CD8-positive, alpha-beta memory T cell (primary cell): ENCODE measurements around the gene TSPAN3. TPM values are rescaled to one million over a fixed set of nuclear protein-coding genes. Genes with fewer than 3 reads are reported as not detected.
A peak's percentile ranks its signal among the peaks of the same experiment; 100 is the strongest.

Experiments used
- CTCF ChIA-PET: fragments of 350-600 bp; sonication (Branson Sonifier 250); formaldehyde crosslinking; loops from one replicate; lab custom pipeline; 2021; ENCODE audit warnings: antibody characterized with exemption; lab: Charles Lee
- POLR2A ChIA-PET: fragments of 350-600 bp; sonication (Branson Sonifier 250); formaldehyde crosslinking; loops from one replicate; lab custom pipeline; 2021; ENCODE audit warnings: antibody characterized with exemption; lab: Charles Lee
- DNase-seq, 5 donors: peaks; one replicate each; pipeline versions ENCODE4 v3.0.0 to v3.0.0-alpha.2; 2020 to 2022; ENCODE audit warnings: mixed read lengths in 1 of 5
- H3K27ac ChIP-seq: one replicate; pipeline ENCODE4 v1.7.0; 2013; ENCODE audit warnings: low read depth, mild to moderate bottlenecking, low read length, moderate library complexity
- H3K27me3 ChIP-seq: 2 replicates; pipeline ENCODE4 v1.7.0; 2013; ENCODE audit warnings: low read length, mild to moderate bottlenecking; ENCODE audit not compliant: insufficient read depth, poor library complexity, severe bottlenecking
- H3K36me3 ChIP-seq: 2 replicates; pipeline ENCODE4 v1.7.0; 2013; ENCODE audit warnings: mild to moderate bottlenecking, low read length, moderate library complexity; ENCODE audit not compliant: insufficient read depth
- H3K4me1 ChIP-seq: 2 replicates; pipeline ENCODE4 v1.7.0; 2013; ENCODE audit warnings: mild to moderate bottlenecking, low read length, moderate library complexity; ENCODE audit not compliant: insufficient read depth
- H3K4me3 ChIP-seq: 2 replicates; pipeline ENCODE4 v1.7.0; 2013; ENCODE audit warnings: mild to moderate bottlenecking, low read length
- H3K9me3 ChIP-seq: 2 replicates; pipeline ENCODE4 v1.7.0; 2013; ENCODE audit warnings: mild to moderate bottlenecking, low read length
- H3K27ac Mint-ChIP-seq, 8 donors: one replicate each; pipeline ENCODE4 v1.8.0; 2020 to 2021; ENCODE audit warnings: mixed read lengths in 8 of 8, mild to moderate bottlenecking in 6 of 8, inconsistent platforms in 3 of 8, moderate library complexity in 3 of 8
- H3K27me3 Mint-ChIP-seq, 2 donors: one replicate each; pipeline ENCODE4 v1.8.0; 2020 to 2021; ENCODE audit warnings: mixed read lengths in 2 of 2, mild to moderate bottlenecking in 1 of 2, moderate library complexity in 1 of 2
- H3K36me3 Mint-ChIP-seq, 3 donors: one replicate each; pipeline ENCODE4 v1.8.0; 2020 to 2021; ENCODE audit warnings: mixed read lengths in 3 of 3, inconsistent platforms in 1 of 3, mild to moderate bottlenecking in 1 of 3
- H3K4me1 Mint-ChIP-seq, 3 donors: one replicate each; pipeline ENCODE4 v1.8.0; 2020 to 2021; ENCODE audit warnings: mixed read lengths in 3 of 3, inconsistent platforms in 1 of 3, mild to moderate bottlenecking in 1 of 3
- H3K4me3 Mint-ChIP-seq, 7 donors: one replicate each; pipeline ENCODE4 v1.8.0; 2020 to 2021; ENCODE audit warnings: mixed read lengths in 7 of 7, mild to moderate bottlenecking in 6 of 7, moderate library complexity in 4 of 7, inconsistent platforms in 2 of 7
- H3K9me3 Mint-ChIP-seq, 5 donors: one replicate each; pipeline ENCODE4 v1.8.0; 2020 to 2022; ENCODE audit warnings: mixed read lengths in 5 of 5, mild to moderate bottlenecking in 3 of 5, moderate library complexity in 2 of 5, inconsistent platforms in 1 of 5
- polyA plus RNA-seq: library from polyadenylated mRNA; unstranded; fragments of 300-500 nt; fragmentation: Illumina TruSeq; gene quantifications from one replicate; pipeline ENCODE4 v1.2.3, GENCODE V29; 2021
- total RNA-seq, 2 experiments: library from RNA; stranded (reverse); gene quantifications; one replicate each; pipeline ENCODE4 v1.2.3, GENCODE V29; 2021

Gene TSPAN3
- total and polyA plus RNA-seq, 3 experiments from 2014 or later: 45.2 to 60.5 (median 59.3) TPM

DNA sequence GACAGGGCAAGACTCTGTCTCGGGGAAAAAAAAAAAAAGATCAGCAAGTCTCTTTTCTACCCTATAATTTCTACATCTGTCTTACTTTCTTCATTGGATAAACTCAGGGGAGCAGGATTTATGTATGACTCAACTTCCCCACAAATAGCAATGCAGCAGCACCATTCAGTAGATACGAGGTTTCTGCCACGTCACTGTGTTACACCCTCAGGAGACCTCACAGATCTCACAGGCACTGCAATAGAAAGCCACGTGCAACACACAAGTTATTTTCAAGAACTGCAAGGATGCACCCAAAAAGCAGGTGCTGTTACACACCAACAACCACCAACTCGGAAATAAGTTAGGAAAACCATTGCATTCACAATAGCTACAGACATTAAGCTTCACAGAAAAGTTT lies 30.2 kb downstream of the TSPAN3 start:
- peaks cover 16 to 57% (median 17%) of the 10 kb centered on the region in 3 donors for H3K36me3 Mint-ChIP-seq
- H3K4me3 Mint-ChIP-seq: peak overlapping the region in 2 of 7 donors; percentile 3 to 4
- peaks cover 0 to 2% of the 10 kb centered on the region in 2 donors for H3K27me3 Mint-ChIP-seq
- CTCF ChIA-PET: no interaction called here
- H3K4me1 Mint-ChIP-seq: peaks cover 9 to 30% (median 19%) of the 10 kb centered on the region in 3 donors
- Histone ChIP-seq H3K27ac (no peak overlapping the region), H3K9me3 (no peaks in the 10 kb centered on the region), H3K4me1 (no peaks in the 10 kb centered on the region), H3K36me3 (peaks cover 29% of the 10 kb centered on the region), H3K4me3 (no peak overlapping the region), H3K27me3 (no peaks in the 10 kb centered on the region)
- H3K9me3 Mint-ChIP-seq: peaks cover 0 to 41% (median 7%) of the 10 kb centered on the region in 5 donors
- POLR2A ChIA-PET: interaction anchor here (0.7 kb wide), 1 partner anchor 386 kb away, joined by 8 read pairs; no protein-coding TSS in a partner anchor
- H3K27ac Mint-ChIP-seq: peak overlapping the region in 7 of 8 donors; percentile 7 to 86 (median 68)
- DNase-seq: peak in 1 of 5 donors; percentile 40

DNA sequence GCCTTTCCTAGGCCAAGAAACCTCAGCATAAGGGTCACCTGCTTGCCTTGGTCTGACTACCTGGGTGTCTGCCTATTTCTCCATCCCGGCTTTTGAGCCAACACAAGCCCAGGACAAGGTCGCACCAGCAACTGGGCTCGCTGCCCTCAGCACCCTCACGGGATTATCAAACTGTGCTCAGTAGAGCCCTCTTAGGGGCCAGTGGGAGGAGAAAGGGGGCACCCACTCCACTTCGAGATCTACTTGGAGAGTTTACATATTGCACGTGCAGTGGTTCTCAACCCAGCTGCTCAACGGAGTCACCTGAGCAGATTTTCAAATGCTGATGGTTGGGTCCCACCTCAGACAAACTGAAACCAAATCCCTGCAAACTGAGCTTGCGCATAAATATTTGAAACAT lies 31.1 kb downstream of the TSPAN3 start:
- H3K4me1 Mint-ChIP-seq: peaks cover 6 to 22% (median 19%) of the 10 kb centered on the region in 3 donors
- Histone ChIP-seq H3K27ac (no peak overlapping the region), H3K4me3 (no peak overlapping the region), H3K9me3 (no peaks in the 10 kb centered on the region), H3K27me3 (no peaks in the 10 kb centered on the region), H3K36me3 (peaks cover 32% of the 10 kb centered on the region), H3K4me1 (no peaks in the 10 kb centered on the region)
- peak overlapping the region in 1 of 7 donors; percentile 69 for H3K4me3 Mint-ChIP-seq
- peaks cover 8 to 57% (median 10%) of the 10 kb centered on the region in 3 donors for H3K36me3 Mint-ChIP-seq
- POLR2A ChIA-PET: no interaction called here
- no peak for DNase-seq
- peaks cover 0 to 41% (median 7%) of the 10 kb centered on the region in 5 donors for H3K9me3 Mint-ChIP-seq
- H3K27me3 Mint-ChIP-seq: peaks cover 0 to 2% of the 10 kb centered on the region in 2 donors
- CTCF ChIA-PET: no interaction called here
- H3K27ac Mint-ChIP-seq: peak overlapping the region in 1 of 8 donors; percentile 94

DNA sequence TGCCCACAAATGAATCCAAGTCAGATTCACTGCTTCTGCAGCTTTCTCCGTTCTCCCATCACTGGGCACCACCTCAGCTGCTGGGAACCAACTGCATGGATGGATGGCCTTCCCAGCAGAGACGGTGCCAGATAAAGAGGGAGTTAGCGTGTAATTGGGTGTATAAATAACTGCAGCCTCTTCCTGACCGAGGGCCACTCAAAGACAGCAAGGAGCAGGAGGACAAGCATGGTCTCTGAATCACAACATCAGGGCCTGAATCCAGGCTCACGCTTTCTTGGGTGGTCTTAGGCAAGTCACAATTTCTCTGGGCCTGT lies 31.7 kb downstream of the TSPAN3 start:
- Mint-ChIP-seq H3K27ac (peak overlapping the region in 2 of 8 donors; percentile 19 to 94), H3K27me3 (peaks cover 0 to 2% of the 10 kb centered on the region in 2 donors), H3K36me3 (peaks cover 7 to 57% (median 10%) of the 10 kb centered on the region in 3 donors), H3K4me3 (peak overlapping the region in 2 of 7 donors; percentile 11 to 69), H3K4me1 (peaks cover 10 to 25% (median 19%) of the 10 kb centered on the region in 3 donors), H3K9me3 (peaks cover 0 to 41% (median 7%) of the 10 kb centered on the region in 5 donors)
- Histone ChIP-seq H3K27me3 (no peaks in the 10 kb centered on the region), H3K27ac (no peak overlapping the region), H3K9me3 (no peaks in the 10 kb centered on the region), H3K4me1 (no peaks in the 10 kb centered on the region), H3K4me3 (no peak overlapping the region), H3K36me3 (peaks cover 27% of the 10 kb centered on the region)
- ChIA-PET POLR2A (no interaction called here), CTCF (no interaction called here)
- no peak for DNase-seq

DNA sequence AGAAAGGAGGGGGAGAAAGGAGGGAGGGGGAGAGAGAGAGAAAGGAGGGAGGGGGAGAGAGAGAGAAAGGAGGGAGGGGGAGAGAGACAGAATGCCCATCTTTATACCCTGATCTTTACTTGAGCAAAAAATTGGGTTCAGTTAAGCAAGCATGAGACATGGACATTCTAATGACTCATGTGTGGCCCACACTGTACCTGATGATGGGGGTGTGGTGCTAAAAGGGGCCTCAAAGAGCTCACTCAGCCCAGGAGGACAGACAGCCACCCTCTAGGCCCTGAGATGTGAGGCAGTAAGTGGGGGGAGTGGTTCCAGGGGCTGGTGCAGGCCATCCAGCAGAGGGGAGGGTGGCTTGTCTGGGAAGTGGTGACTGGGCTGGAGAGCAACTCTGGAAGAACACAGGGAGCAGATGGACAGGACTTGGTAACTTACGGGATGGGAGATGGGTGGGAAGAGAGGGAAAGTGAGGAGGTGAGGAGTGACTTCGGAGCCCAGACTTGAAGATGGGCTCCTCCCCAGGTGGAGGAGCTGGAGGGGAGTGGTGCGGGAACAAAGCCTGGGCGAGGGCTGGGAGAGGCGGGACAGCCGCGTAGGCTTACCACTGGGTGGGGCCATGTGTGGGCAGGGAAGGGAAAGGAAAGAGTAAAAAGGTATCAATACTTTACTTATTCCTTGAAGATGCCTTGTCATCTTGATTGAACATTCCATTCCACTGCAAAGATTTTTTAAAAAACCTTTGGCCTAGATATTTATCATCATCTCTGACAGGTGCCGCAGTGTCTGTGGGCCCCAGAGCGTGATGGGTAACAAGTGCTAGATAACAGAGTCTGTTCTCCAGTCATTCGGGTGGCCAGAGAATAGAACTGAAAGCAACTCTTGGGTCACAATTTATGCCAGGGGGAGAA lies 32.3 kb downstream of the TSPAN3 start:
- Histone ChIP-seq H3K27me3 (no peaks in the 10 kb centered on the region), H3K9me3 (no peaks in the 10 kb centered on the region), H3K4me3 (no peak overlapping the region), H3K27ac (no peak overlapping the region), H3K36me3 (peaks cover 27% of the 10 kb centered on the region), H3K4me1 (no peaks in the 10 kb centered on the region)
- peak overlapping the region in 2 of 7 donors; percentile 66 to 69 for H3K4me3 Mint-ChIP-seq
- H3K4me1 Mint-ChIP-seq: peaks cover 7 to 25% (median 17%) of the 10 kb centered on the region in 3 donors
- peak overlapping the region in 3 of 8 donors; percentile 68 to 94 (median 77) for H3K27ac Mint-ChIP-seq
- H3K9me3 Mint-ChIP-seq: peaks cover 0 to 41% (median 7%) of the 10 kb centered on the region in 5 donors
- peaks cover 7 to 58% (median 10%) of the 10 kb centered on the region in 3 donors for H3K36me3 Mint-ChIP-seq
- ChIA-PET POLR2A (no interaction called here), CTCF (no interaction called here)
- no peak for DNase-seq
- H3K27me3 Mint-ChIP-seq: peaks cover 0 to 2% of the 10 kb centered on the region in 2 donors

DNA sequence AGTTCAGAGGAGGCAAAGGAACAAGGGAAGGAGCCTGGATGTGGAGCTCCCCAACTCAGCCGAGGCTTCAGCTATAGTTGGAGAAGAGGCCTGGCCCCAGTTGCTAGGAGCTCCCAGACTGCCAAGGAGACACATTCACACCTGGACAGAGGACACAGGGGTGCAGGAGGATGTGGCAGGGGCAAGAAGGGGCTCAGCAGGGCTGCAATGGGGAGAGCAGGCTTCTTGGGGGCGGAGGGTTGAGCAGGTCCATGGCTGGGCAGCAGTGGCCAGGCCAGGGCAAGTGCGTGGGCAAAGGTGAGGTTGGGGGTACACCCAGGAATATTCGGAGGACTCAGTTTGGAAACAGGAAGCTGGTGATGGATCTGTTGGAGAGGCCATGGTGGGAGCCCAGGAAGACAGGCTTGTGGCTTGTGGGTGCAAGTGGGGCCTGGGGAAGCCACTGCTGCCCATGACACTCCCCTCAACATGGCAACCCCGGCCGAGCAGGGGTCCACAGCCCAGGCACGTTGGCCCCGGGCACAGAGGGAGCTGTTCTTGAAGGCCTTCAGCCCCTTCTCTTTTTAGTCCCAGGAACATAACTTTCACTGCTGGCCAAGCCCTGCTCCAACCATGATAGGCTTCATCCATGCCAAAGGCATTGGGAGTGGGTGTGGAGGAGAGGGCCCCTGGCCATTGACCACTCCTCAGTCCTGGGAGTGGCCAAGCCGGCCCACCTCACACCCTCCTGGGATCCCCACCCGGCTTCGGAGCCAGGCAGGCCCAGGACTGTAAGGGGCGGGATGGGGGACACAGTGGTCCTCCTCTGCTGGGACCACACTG lies 33.3 kb downstream of the TSPAN3 start:
- Mint-ChIP-seq H3K9me3 (peaks cover 0 to 36% (median 7%) of the 10 kb centered on the region in 5 donors), H3K27ac (peak overlapping the region in 7 of 8 donors; percentile 29 to 95 (median 65)), H3K27me3 (peaks cover 0 to 2% of the 10 kb centered on the region in 2 donors), H3K4me1 (peaks cover 5 to 21% (median 12%) of the 10 kb centered on the region in 3 donors), H3K4me3 (peak overlapping the region in 1 of 7 donors; percentile 79), H3K36me3 (peaks cover 7 to 61% (median 10%) of the 10 kb centered on the region in 3 donors)
- Histone ChIP-seq H3K27me3 (no peaks in the 10 kb centered on the region), H3K27ac (no peak overlapping the region), H3K36me3 (peaks cover 27% of the 10 kb centered on the region), H3K9me3 (no peaks in the 10 kb centered on the region), H3K4me1 (no peaks in the 10 kb centered on the region), H3K4me3 (no peak overlapping the region)
- CTCF ChIA-PET: interaction anchor here (1.0 kb wide), 1 partner anchor 63 kb away, joined by 3 read pairs; no protein-coding TSS in a partner anchor
- peak in 2 of 5 donors; percentile 1 to 47 for DNase-seq
- POLR2A ChIA-PET: no interaction called here

DNA sequence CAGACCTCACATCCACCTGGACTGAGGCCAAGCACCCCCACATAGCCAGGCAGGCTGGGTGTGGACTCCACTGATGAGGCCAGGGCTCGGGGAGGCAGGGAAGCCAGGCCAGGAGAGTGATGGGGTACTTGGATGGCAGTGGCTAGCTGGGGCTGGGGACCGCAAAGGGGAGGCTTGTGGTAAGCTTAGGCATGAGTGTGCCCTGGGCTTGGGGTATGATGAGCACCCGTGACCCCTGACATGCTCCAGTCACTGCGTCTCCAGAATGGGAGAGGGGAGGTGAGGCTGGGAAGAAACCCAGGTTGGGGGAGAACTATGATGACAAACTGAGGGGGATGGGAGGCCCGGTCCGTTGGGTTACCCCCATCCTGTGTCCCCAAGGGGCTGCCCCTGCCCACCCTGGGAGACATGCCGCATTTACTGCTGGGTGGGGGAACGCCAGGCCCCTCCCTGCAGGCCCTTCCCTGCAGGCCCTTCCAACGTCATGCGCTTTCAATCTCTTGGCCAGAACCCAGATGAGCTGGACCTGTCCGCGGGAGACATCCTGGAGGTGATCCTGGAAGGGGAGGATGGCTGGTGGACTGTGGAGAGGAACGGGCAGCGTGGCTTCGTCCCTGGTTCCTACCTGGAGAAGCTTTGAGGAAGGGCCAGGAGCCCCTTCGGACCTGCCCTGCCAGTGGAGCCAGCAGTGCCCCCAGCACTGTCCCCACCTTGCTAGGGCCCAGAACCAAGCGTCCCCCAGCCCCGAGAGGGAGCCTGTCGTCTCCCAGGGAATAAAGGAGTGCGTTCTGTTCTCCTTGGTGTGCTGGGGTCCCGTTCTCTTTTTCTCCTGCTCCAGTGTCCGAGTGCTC lies 34.1 kb downstream of the TSPAN3 start:
- peaks cover 4 to 18% (median 10%) of the 10 kb centered on the region in 3 donors for H3K4me1 Mint-ChIP-seq
- H3K4me3 Mint-ChIP-seq: no peak overlapping the region
- CTCF ChIA-PET: interaction anchor here (1.0 to 1.5 kb wide), 3 partner anchors 13 to 63 kb away, joined by 3 to 6 read pairs (median 5); no protein-coding TSS in a partner anchor
- Histone ChIP-seq H3K36me3 (peaks cover 35% of the 10 kb centered on the region), H3K9me3 (no peaks in the 10 kb centered on the region), H3K4me1 (no peaks in the 10 kb centered on the region), H3K27me3 (no peaks in the 10 kb centered on the region), H3K4me3 (no peak overlapping the region), H3K27ac (no peak overlapping the region)
- POLR2A ChIA-PET: no interaction called here
- H3K27me3 Mint-ChIP-seq: peaks cover 0 to 2% of the 10 kb centered on the region in 2 donors
- peaks cover 0 to 35% (median 7%) of the 10 kb centered on the region in 5 donors for H3K9me3 Mint-ChIP-seq
- peaks cover 7 to 66% (median 10%) of the 10 kb centered on the region in 3 donors for H3K36me3 Mint-ChIP-seq
- peak overlapping the region in 6 of 8 donors; percentile 33 to 95 (median 70) for H3K27ac Mint-ChIP-seq
- peak in 2 of 5 donors; percentile 0 to 41 for DNase-seq

DNA sequence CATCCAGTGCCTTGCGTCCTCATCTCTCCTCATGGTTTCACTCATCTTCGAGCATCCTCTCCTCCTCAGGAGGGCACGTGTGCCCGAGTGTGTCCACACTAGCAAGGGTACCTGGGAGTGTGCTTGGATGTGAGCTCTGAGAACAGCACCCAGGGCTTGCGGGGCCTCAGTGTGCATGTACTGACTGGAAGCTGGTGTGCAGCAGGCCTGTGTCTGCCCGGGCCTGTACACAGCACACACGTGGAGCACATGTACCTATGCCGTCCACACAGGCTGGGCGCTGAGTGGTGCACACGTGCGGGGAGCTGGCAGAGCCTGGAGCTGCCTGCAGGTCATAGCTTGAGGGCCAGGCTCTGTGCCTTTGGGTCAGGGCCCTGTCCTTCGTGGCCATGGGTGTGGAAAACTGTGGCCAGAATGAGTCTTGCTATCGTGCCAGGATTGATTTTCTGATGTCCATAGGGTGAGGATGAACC lies 34.9 kb downstream of the TSPAN3 start:
- DNase-seq: peak in 1 of 5 donors; percentile 45
- peaks cover 0 to 2% of the 10 kb centered on the region in 2 donors for H3K27me3 Mint-ChIP-seq
- POLR2A ChIA-PET: no interaction called here
- H3K4me3 Mint-ChIP-seq: no peak overlapping the region
- Histone ChIP-seq H3K27ac (no peak overlapping the region), H3K36me3 (peaks cover 36% of the 10 kb centered on the region), H3K4me1 (no peaks in the 10 kb centered on the region), H3K27me3 (no peaks in the 10 kb centered on the region), H3K4me3 (no peak overlapping the region), H3K9me3 (no peaks in the 10 kb centered on the region)
- CTCF ChIA-PET: interaction anchor here (1.2 to 2.1 kb wide), 4 partner anchors 12 to 62 kb away, joined by 5 to 9 read pairs (median 8); no protein-coding TSS in a partner anchor
- peak overlapping the region in 7 of 8 donors; percentile 29 to 81 (median 57) for H3K27ac Mint-ChIP-seq
- H3K9me3 Mint-ChIP-seq: peaks cover 0 to 29% (median 6%) of the 10 kb centered on the region in 5 donors
- peaks cover 5 to 16% (median 6%) of the 10 kb centered on the region in 3 donors for H3K4me1 Mint-ChIP-seq
- H3K36me3 Mint-ChIP-seq: peaks cover 7 to 70% (median 9%) of the 10 kb centered on the region in 3 donors
